HepG2 (cell line): ENCODE results near the gene FBH1. TPM values are rescaled to one million over a fixed set of nuclear protein-coding genes. Genes with fewer than 3 reads are reported as not detected.

ENCODE experiments used
- ATAC-seq: fragments of 200-7000 bp; cut with Tn5 transposase; 3 replicates; pipeline ENCODE4 v1.9.1; 2020; ENCODE audit warnings: mild to moderate bottlenecking, moderate library complexity
- BruUV-seq: library from RNA; stranded (reverse); fragments of 400-500 nt; replicated peaks from 2 replicates; lab custom pipeline; 2021; lab: Mats Ljungman, UMichigan
- CTCF ChIA-PET: fragments of 300-600 bp; formaldehyde crosslinking; extraction: SDS; loops from one replicate; lab custom pipeline; 2021; ENCODE audit warnings: low total read pairs, inconsistent platforms, low intra/inter-chr PET ratio; lab: Yijun Ruan, JAX
- POLR2A ChIA-PET: fragments of 350-600 bp; sonication (Branson Sonifier 250); formaldehyde crosslinking; loops from one replicate; lab custom pipeline; 2020; ENCODE audit warnings: antibody characterized with exemption, inconsistent platforms; lab: Yijun Ruan, JAX
- DNase-seq: peaks from one replicate; pipeline ENCODE4 v3.0.0-alpha.2; 2015; ENCODE audit warnings: low spot score
- FAIRE-seq: peaks from 3 replicates; lab custom pipeline; 2011; peaks lifted over from hg19 to GRCh38; lab: Jason Lieb, UNC
- H2AFZ ChIP-seq: one replicate; pipeline ENCODE4 v1.6.1; 2011; ENCODE audit warnings: low read length, inconsistent platforms
- H3K27ac ChIP-seq: fragments of 300-600 bp; 3 replicates; pipeline ENCODE4 v1.8.0; 2011; ENCODE audit warnings: mixed run types, mild to moderate bottlenecking, mixed read lengths, low read length, inconsistent platforms; ENCODE audit not compliant: insufficient read depth; ENCODE audit errors: extremely low read length
- H3K27me3 ChIP-seq, 2 experiments: fragments of 200-600 bp in 1 of 2; 2 replicates in 1 of 2; 3 replicates in 1 of 2; pipeline versions ENCODE4 v1.6.0 to v1.8.0; 2011; ENCODE audit warnings: low read length in 2 of 2, mild to moderate bottlenecking in 2 of 2, moderate library complexity in 2 of 2, inconsistent platforms in 1 of 2; ENCODE audit not compliant: insufficient read depth in 2 of 2, control insufficient read depth in 1 of 2
- H3K36me3 ChIP-seq, 2 experiments: fragments of 200-600 bp in 1 of 2; replicated peaks in 1 of 2; 2 replicates in 1 of 2; 3 replicates in 1 of 2; pipeline versions ENCODE4 v1.5.1 to v1.8.0; 2011; ENCODE audit warnings: low read length in 2 of 2, inconsistent platforms in 1 of 2; ENCODE audit not compliant: insufficient read depth in 2 of 2, control insufficient read depth in 1 of 2
- H3K4me1 ChIP-seq: 2 replicates; pipeline ENCODE4 v1.5.1; 2012; ENCODE audit warnings: low read length, inconsistent platforms; ENCODE audit not compliant: insufficient read depth
- H3K4me2 ChIP-seq: 2 replicates; pipeline ENCODE4 v1.6.0; 2011; ENCODE audit warnings: low read depth, low read length, inconsistent platforms
- H3K4me3 ChIP-seq, 3 experiments: fragments of 200-600 bp in 1 of 3; sonication (generic), shearing (Covaris generic) in 1 of 3; replicated peaks in 1 of 3; 2 replicates each; pipeline ENCODE4 v1.5.1; 2011 to 2016; ENCODE audit warnings: low read length in 3 of 3, inconsistent platforms in 2 of 3, low read depth in 2 of 3, mild to moderate bottlenecking in 2 of 3, control low read depth in 1 of 3, mixed read lengths in 1 of 3; ENCODE audit not compliant: insufficient read depth in 1 of 3
- H3K79me2 ChIP-seq: one replicate; pipeline ENCODE4 v1.6.1; 2011; ENCODE audit warnings: low read length, inconsistent platforms; ENCODE audit not compliant: insufficient read depth
- H3K9ac ChIP-seq: 2 replicates; pipeline ENCODE4 v1.6.0; 2011; ENCODE audit warnings: mild to moderate bottlenecking, low read depth, low read length, inconsistent platforms; ENCODE audit not compliant: insufficient read depth
- H3K9me3 ChIP-seq: 2 replicates; pipeline ENCODE4 v1.5.1; 2012; ENCODE audit warnings: mild to moderate bottlenecking, low read length
- H4K20me1 ChIP-seq: 2 replicates; pipeline ENCODE4 v1.6.0; 2011; ENCODE audit warnings: inconsistent platforms, mild to moderate bottlenecking, low read length, moderate library complexity; ENCODE audit not compliant: insufficient read depth
- ARNTL ChIP-seq: sonication (generic); formaldehyde crosslinking; IDR thresholded peaks from 2 replicates; pipeline ENCODE4 v1.4.0; 2020; ENCODE audit warnings: mild to moderate bottlenecking, missing genetic modification reagents
- GATA4 ChIP-seq: sonication (generic); IDR thresholded peaks from 2 replicates; pipeline ENCODE4 v1.6.1; 2016; ENCODE audit warnings: antibody characterized with exemption, low read depth, borderline replicate concordance
- IRF2 ChIP-seq: IDR thresholded peaks from 2 replicates; pipeline ENCODE4 v1.6.1; 2018; ENCODE audit warnings: missing genetic modification reagents, missing compliant biosample characterization
- KDM5A ChIP-seq: fragments of 200-600 bp; sonication (generic); IDR thresholded peaks from 2 replicates; pipeline ENCODE4 v1.7.0; 2018; ENCODE audit warnings: antibody characterized with exemption, mild to moderate bottlenecking, low read length, borderline replicate concordance
- MAX ChIP-seq: IDR thresholded peaks from 2 replicates; pipeline ENCODE4 v1.6.1; 2012; ENCODE audit warnings: inconsistent platforms
- MIER2 ChIP-seq: IDR thresholded peaks from 2 replicates; pipeline ENCODE4 v1.6.1; 2016; ENCODE audit warnings: missing biosample characterization, missing genetic modification reagents
- NFYC ChIP-seq: IDR thresholded peaks from 2 replicates; pipeline ENCODE4 v1.6.1; 2016; ENCODE audit warnings: missing genetic modification reagents, missing compliant biosample characterization
- NR2C2 ChIP-seq: sonication (generic); formaldehyde crosslinking; IDR thresholded peaks from 2 replicates; pipeline ENCODE4 v1.4.0; 2020; ENCODE audit warnings: missing genetic modification reagents, mild to moderate bottlenecking, moderate library complexity, borderline replicate concordance
- PHF21A ChIP-seq: sonication (generic); formaldehyde crosslinking; IDR thresholded peaks from 2 replicates; pipeline ENCODE4 v1.5.0; 2020; ENCODE audit warnings: mild to moderate bottlenecking, missing genetic modification reagents
- PLRG1 ChIP-seq: fragments of 450-650 bp; conservative IDR thresholded peaks from 2 replicates; pipeline ENCODE4 v1.6.1; 2016
- RNF2 ChIP-seq: fragments of 450-650 bp; conservative IDR thresholded peaks from 2 replicates; pipeline ENCODE4 v1.6.1; 2016; ENCODE audit warnings: low read depth
- ZNF549 ChIP-seq: sonication (generic); formaldehyde crosslinking; IDR thresholded peaks from 2 replicates; pipeline ENCODE4 v1.5.0; 2020; ENCODE audit warnings: missing genetic modification reagents
- ZNF570 ChIP-seq: sonication (generic); formaldehyde crosslinking; IDR thresholded peaks from 2 replicates; pipeline ENCODE4 v1.4.0; 2020; ENCODE audit warnings: mild to moderate bottlenecking, missing genetic modification reagents, borderline replicate concordance
- ZSCAN20 ChIP-seq: sonication (generic); formaldehyde crosslinking; IDR thresholded peaks from 2 replicates; pipeline ENCODE4 v1.4.0; 2020; ENCODE audit warnings: missing genetic modification reagents, mild to moderate bottlenecking, borderline replicate concordance
- WGBS: methylation state at CpG from one replicate; pipeline ENCODE4 v1.1.6; 2017; ENCODE audit warnings: low lambda C conversion rate; 5-methylcytosine and 5-hydroxymethylcytosine counted together
- in situ Hi-C: cut with HindIII; loops from 2 replicates; pipeline ENCODE4 v1.10.0; 2017; ENCODE audit warnings: low pct_unique_long_range_greater_than_20kb; ENCODE audit not compliant: extremely low pct_ligation_motif_present
- intact Hi-C: fragments of 100-400 bp; cut with micrococcal nuclease; formaldehyde crosslinking; loops from one replicate; pipeline ENCODE4 v1.10.0; 2022; ENCODE audit not compliant: unreplicated experiment
- polyA plus RNA-seq, 8 experiments: library from polyadenylated mRNA; depleted of rRNA in 3 of 8; stranded (reverse) in 7 of 8; unstranded in 1 of 8; fragments of >200 nt; fragmentation: Illumina TruSeq in 4 of 8; extraction: Trizol in 4 of 8; gene quantifications; 2 replicates each; pipeline versions ENCODE4 v1.2.1 to v1.2.3, GENCODE V29; 2011 to 2016; ENCODE audit warnings: low read depth in 4 of 8, missing spikeins in 1 of 8, mixed read lengths in 1 of 8; ENCODE audit not compliant: insufficient read depth in 1 of 8
- total RNA-seq, 5 experiments: library from RNA; depleted of rRNA; stranded (reverse); fragments of >200 nt; fragmentation: Illumina TruSeq; extraction: Trizol; gene quantifications; 2 replicates each; pipeline ENCODE4 v1.2.3, GENCODE V29; 2016; ENCODE audit warnings: low read depth in 1 of 5
- TF ChIP-seq, protein P1 (sequence below): IDR thresholded peaks from 2 replicates; pipeline ENCODE4 v1.4.0; 2020; ENCODE audit warnings: mild to moderate bottlenecking, missing genetic modification reagents
- TF ChIP-seq, protein P2 (sequence below): conservative IDR thresholded peaks from 2 replicates; pipeline ENCODE4 v1.6.1; 2018; ENCODE audit warnings: missing genetic modification reagents

Gene FBH1
- total and polyA plus RNA-seq, 2 of the 13 experiments (the other 11 are each of a cell fraction or from before 2014, with no cell fraction given), result 48.8 to 60.3 TPM

- ChIA-PET CTCF (no interaction called here), POLR2A (no interaction called here)
- H3K79me2 ChIP-seq, result no peaks in the 10 kb centered on the region
- TF ChIP-seq IRF2 (CRISPR knock-in tag) (no peak), MIER2 (CRISPR knock-in tag) (no peak), MAX (no peak), PLRG1 (no peak), RNF2 (no peak), KDM5A (no peak), ZNF570 (CRISPR knock-in tag) (no peak), ARNTL (CRISPR knock-in tag) (no peak), PHF21A (CRISPR knock-in tag) (no peak), NR2C2 (CRISPR knock-in tag) (no peak), NFYC (CRISPR knock-in tag) (no peak), ZNF549 (CRISPR knock-in tag) (no peak), GATA4 (no peak), ZSCAN20 (CRISPR knock-in tag) (no peak)
- TF ChIP-seq, protein P1, sequence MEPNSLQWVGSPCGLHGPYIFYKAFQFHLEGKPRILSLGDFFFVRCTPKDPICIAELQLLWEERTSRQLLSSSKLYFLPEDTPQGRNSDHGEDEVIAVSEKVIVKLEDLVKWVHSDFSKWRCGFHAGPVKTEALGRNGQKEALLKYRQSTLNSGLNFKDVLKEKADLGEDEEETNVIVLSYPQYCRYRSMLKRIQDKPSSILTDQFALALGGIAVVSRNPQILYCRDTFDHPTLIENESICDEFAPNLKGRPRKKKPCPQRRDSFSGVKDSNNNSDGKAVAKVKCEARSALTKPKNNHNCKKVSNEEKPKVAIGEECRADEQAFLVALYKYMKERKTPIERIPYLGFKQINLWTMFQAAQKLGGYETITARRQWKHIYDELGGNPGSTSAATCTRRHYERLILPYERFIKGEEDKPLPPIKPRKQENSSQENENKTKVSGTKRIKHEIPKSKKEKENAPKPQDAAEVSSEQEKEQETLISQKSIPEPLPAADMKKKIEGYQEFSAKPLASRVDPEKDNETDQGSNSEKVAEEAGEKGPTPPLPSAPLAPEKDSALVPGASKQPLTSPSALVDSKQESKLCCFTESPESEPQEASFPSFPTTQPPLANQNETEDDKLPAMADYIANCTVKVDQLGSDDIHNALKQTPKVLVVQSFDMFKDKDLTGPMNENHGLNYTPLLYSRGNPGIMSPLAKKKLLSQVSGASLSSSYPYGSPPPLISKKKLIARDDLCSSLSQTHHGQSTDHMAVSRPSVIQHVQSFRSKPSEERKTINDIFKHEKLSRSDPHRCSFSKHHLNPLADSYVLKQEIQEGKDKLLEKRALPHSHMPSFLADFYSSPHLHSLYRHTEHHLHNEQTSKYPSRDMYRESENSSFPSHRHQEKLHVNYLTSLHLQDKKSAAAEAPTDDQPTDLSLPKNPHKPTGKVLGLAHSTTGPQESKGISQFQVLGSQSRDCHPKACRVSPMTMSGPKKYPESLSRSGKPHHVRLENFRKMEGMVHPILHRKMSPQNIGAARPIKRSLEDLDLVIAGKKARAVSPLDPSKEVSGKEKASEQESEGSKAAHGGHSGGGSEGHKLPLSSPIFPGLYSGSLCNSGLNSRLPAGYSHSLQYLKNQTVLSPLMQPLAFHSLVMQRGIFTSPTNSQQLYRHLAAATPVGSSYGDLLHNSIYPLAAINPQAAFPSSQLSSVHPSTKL (CRISPR knock-in tag), result no peak
- TF ChIP-seq, protein P2, sequence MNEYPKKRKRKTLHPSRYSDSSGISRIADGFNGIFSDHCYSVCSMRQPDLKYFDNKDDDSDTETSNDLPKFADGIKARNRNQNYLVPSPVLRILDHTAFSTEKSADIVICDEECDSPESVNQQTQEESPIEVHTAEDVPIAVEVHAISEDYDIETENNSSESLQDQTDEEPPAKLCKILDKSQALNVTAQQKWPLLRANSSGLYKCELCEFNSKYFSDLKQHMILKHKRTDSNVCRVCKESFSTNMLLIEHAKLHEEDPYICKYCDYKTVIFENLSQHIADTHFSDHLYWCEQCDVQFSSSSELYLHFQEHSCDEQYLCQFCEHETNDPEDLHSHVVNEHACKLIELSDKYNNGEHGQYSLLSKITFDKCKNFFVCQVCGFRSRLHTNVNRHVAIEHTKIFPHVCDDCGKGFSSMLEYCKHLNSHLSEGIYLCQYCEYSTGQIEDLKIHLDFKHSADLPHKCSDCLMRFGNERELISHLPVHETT (CRISPR knock-in tag), result no peak
- no peaks in the 10 kb centered on the region for H3K36me3 ChIP-seq
- H4K20me1 ChIP-seq, result no peaks in the 10 kb centered on the region
- no peak for DNase-seq
- H3K4me3 ChIP-seq, result peak overlapping the region in 1 of 3 experiments; percentile 42; a peak in 1 of 6 replicates
- BruUV-seq, result no TSS peak
- peaks cover 5 to 52% of the 10 kb centered on the region in 2 experiments for H3K27me3 ChIP-seq
- peak overlapping the region; percentile 75 for H3K4me2 ChIP-seq
- H3K9me3 ChIP-seq, result no peaks in the 10 kb centered on the region
- intact Hi-C loops, result loop anchor here (5.0 to 10.0 kb wide), 2 partner anchors 67 to 140 kb away; partner anchors contain the start of gene RBM17
- peak overlapping the region; percentile 88 for H2AFZ ChIP-seq
- H3K9ac ChIP-seq, result no peak overlapping the region
- no peak for ATAC-seq
- no peak for FAIRE-seq
- H3K4me1 ChIP-seq, result peaks cover 39% of the 10 kb centered on the region
- no peak overlapping the region for H3K27ac ChIP-seq
- in situ Hi-C loops, result no loop called here
- 75% methylated on average over 9 of the region's 9 CpGs for WGBS
Measured at GRCh38 chr10:5945190-5945509, 55.1 kb downstream of the FBH1 start.
